Measurements from ENCODE around the gene LAMTOR4.

DNA sequence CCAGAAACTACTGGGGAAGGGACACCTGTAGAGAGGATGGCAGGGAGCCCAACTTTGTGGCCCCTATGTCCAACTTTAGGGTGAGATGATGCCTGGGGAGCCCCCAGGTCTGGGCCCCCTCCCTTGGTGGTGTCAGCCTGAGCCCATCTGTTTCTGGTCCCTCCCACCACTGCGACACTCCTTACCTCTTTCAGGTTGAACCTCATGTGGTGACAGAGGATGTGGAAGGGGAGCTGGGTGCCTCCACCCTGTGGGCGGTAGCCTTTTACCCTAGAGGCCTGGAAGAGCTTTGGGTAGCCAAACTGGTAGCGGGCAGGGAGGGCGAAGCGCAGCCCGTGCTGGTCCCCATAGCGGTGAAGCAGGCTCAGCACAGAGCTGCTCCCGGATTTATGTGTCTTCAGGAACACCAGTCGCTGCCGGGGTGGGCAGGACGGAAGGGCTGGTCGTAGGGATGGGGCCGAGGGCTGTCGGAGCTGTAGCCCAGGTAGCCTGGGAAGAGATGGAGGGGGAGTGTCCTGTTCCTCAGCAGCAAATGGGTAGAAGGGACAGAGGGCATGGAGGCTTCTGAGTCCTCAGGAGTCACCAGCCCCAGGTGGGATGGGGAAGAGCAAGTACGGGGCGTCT is 17.7 kb downstream of the LAMTOR4 start:
- TF ChIP-seq, protein P1, sequence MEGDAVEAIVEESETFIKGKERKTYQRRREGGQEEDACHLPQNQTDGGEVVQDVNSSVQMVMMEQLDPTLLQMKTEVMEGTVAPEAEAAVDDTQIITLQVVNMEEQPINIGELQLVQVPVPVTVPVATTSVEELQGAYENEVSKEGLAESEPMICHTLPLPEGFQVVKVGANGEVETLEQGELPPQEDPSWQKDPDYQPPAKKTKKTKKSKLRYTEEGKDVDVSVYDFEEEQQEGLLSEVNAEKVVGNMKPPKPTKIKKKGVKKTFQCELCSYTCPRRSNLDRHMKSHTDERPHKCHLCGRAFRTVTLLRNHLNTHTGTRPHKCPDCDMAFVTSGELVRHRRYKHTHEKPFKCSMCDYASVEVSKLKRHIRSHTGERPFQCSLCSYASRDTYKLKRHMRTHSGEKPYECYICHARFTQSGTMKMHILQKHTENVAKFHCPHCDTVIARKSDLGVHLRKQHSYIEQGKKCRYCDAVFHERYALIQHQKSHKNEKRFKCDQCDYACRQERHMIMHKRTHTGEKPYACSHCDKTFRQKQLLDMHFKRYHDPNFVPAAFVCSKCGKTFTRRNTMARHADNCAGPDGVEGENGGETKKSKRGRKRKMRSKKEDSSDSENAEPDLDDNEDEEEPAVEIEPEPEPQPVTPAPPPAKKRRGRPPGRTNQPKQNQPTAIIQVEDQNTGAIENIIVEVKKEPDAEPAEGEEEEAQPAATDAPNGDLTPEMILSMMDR (IDR thresholded peaks at IDR 0.05; ENCODE audit: insufficient read depth, low read depth, low read length), result no peak
- TF ChIP-seq EZH2 (IDR thresholded peaks at IDR 0.05; ENCODE audit: insufficient read depth, low read length), result no peak
